Brain microvascular endothelial cell (primary cell): ENCODE measurements around the gene SF3B6.

Experiments used
- DNase-seq: peaks from one replicate; pipeline ENCODE4 v3.0.0-alpha.2; 2020
- H3K27ac ChIP-seq: fragments of 250-450 bp; sonication (Bioruptor Pico); 2 replicates; pipeline ENCODE4 v1.5.1; 2020; ENCODE audit warnings: mild to moderate bottlenecking, moderate library complexity
- H3K27me3 ChIP-seq: fragments of 250-450 bp; sonication (Bioruptor Pico); replicated peaks from 2 replicates; pipeline ENCODE4 v1.5.1; 2020; ENCODE audit warnings: mild to moderate bottlenecking
- H3K36me3 ChIP-seq: fragments of 250-450 bp; sonication (Bioruptor Pico); replicated peaks from 2 replicates; pipeline ENCODE4 v1.5.1; 2020; ENCODE audit warnings: mild to moderate bottlenecking
- H3K4me3 ChIP-seq: 2 replicates; pipeline ENCODE4 v1.5.1; 2011; ENCODE audit warnings: low read depth, mild to moderate bottlenecking, control low read depth, low read length, moderate library complexity
- in situ Hi-C: cut with HindIII; loops from 2 replicates; pipeline ENCODE4 v1.10.0; 2017; ENCODE audit warnings: low sequenced_read_pairs, low pct_ligation_motif_present
- TF ChIP-seq, protein P1 (sequence below): IDR thresholded peaks from 2 replicates; pipeline ENCODE4 v1.5.1; 2011; ENCODE audit warnings: low read depth, mild to moderate bottlenecking, moderate library complexity, low read length, control low read depth, inconsistent platforms; ENCODE audit errors: missing control alignments

The SF3B6 gene

DNA sequence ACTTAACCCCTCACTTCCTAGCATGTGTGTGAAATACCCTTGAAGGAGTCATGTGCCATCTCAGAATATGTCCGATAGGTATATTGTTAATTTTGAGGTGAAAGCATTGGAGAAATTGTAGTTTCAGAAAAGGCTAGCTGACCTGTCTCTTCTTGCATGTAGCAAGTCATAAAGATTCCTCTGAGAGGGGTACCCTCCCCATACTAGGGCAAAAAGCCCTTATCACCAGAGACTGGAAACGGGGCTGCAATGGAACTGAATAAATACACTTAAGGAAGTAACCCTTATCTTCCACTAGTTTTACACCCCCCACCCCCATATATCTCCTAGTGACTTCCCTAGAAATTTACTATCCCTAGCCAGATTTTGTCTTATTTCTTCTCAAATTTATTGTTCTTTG is 1.8 kb upstream of the SF3B6 start:
- Histone ChIP-seq H3K36me3 (peaks cover 16% of the 10 kb centered on the region), H3K27me3 (no peaks in the 10 kb centered on the region), H3K27ac (no peak overlapping the region), H3K4me3 (peak overlapping the region; percentile 94)
- DNase-seq: no peak
- in situ Hi-C loops: no loop called here
- TF ChIP-seq, protein P1, sequence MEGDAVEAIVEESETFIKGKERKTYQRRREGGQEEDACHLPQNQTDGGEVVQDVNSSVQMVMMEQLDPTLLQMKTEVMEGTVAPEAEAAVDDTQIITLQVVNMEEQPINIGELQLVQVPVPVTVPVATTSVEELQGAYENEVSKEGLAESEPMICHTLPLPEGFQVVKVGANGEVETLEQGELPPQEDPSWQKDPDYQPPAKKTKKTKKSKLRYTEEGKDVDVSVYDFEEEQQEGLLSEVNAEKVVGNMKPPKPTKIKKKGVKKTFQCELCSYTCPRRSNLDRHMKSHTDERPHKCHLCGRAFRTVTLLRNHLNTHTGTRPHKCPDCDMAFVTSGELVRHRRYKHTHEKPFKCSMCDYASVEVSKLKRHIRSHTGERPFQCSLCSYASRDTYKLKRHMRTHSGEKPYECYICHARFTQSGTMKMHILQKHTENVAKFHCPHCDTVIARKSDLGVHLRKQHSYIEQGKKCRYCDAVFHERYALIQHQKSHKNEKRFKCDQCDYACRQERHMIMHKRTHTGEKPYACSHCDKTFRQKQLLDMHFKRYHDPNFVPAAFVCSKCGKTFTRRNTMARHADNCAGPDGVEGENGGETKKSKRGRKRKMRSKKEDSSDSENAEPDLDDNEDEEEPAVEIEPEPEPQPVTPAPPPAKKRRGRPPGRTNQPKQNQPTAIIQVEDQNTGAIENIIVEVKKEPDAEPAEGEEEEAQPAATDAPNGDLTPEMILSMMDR: no peak

DNA sequence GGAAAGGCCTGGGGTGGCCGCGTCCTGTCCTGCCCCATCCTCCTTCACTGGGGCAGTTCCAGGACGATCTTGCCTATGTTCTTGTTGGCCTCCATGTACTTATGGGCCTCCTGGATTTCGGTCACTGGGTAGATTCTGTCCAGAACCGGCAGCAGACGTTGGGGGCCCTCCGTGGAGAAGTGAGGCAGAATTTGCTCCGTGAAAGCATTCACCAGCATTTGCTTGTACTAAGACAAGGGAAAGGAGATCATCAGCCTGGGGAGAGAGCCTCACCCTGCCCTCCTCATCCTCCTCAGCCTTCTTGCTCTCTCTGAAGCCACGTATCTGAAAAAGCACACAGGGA is 1.4 kb upstream of the SF3B6 start:
- Histone ChIP-seq H3K27ac (peak overlapping the region; percentile 32), H3K4me3 (peak overlapping the region; percentile 94), H3K36me3 (peaks cover 14% of the 10 kb centered on the region), H3K27me3 (no peaks in the 10 kb centered on the region)
- in situ Hi-C loops: no loop called here
- TF ChIP-seq, protein P1: no peak
- DNase-seq: no peak

DNA sequence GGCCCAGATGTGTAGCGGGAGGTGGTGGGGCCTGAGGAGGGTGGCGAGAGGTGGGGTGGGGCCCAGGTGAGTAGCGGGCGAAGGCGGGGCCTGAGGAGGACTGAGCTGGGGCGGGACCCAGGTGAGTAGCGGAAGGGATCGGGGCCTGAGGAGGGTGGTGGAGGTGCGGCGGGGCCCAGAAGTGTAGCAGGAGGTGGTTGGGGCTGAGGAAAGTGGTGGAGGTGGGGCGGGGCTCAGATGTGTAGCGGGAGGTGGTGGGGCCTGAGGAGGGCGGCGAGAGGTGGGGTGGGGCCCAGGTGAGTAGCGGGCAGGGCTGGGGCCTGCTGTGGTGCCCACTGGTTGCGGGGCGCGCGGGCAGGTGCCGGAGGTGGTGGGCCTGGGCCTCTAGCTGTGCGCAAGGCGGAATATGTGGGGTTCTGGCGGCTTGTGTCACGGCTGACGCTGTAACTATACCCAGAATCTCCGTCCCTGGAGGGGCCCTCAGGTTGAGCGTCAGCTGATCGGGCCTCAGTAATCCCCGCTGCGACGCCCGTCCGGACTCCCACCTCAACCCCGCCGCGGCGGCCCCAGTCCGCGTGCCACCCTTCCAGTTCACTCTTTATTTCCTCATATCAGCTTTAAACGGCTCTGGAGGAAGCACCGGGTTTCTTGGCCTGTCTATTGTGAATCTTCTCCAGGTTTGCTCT is 866 bp upstream of the SF3B6 start:
- peak overlapping the region; percentile 94 for H3K4me3 ChIP-seq
- no peak for DNase-seq
- H3K36me3 ChIP-seq: peaks cover 9% of the 10 kb centered on the region
- no peaks in the 10 kb centered on the region for H3K27me3 ChIP-seq
- peak overlapping the region; percentile 32 for H3K27ac ChIP-seq
- in situ Hi-C loops: no loop called here
- TF ChIP-seq, protein P1: no peak

DNA sequence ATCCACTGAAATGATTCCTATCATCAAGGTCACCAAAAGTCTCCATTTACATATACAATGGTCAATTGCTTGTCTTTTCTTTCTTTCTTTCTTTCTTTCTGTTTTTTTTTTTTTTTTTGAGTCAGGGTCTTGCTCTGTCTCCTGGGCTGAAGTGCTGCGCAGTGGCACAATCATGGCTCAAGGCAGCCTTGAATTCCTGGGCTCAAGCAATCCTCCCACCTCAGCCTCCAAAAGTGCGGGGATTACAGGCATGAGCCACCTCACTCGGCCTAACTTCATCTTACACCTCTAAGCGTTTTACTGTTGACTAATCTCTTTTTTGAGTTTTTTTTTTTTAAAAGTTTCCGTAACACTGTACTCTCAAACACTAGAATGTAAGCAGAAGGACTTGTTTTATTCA is 867 bp downstream of the SF3B6 start:
- H3K4me3 ChIP-seq: peak overlapping the region; percentile 94
- H3K36me3 ChIP-seq: peaks cover 8% of the 10 kb centered on the region
- no peak overlapping the region for H3K27ac ChIP-seq
- in situ Hi-C loops: no loop called here
- TF ChIP-seq, protein P1: no peak
- H3K27me3 ChIP-seq: no peaks in the 10 kb centered on the region
- no peak for DNase-seq

DNA sequence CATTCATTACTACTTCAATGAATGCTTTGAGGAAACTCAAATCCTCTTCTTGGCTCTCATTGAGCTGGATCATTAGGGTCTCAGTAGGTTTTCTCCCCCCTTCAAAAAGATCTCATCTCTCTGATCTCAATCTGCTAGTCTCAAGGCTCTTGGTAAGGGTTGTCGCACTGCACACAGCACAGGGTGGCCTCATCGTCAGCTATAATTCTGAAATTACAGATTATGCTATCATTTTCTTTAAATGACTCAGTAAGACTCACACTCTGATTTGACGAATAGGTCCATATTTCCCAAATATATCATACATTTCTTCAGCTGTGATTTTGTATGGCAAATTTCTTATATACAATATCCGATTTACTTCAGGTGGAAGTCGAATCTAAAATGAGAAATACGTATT is 2.3 kb downstream of the SF3B6 start:
- TF ChIP-seq, protein P1: no peak
- in situ Hi-C loops: loop anchor here (25.0 kb wide), 1 partner anchor 237 kb away; no protein-coding TSS in a partner anchor
- no peak for DNase-seq
- H3K27ac ChIP-seq: no peak overlapping the region
- peaks cover 14% of the 10 kb centered on the region for H3K36me3 ChIP-seq
- H3K4me3 ChIP-seq: no peak overlapping the region
- H3K27me3 ChIP-seq: no peaks in the 10 kb centered on the region

DNA sequence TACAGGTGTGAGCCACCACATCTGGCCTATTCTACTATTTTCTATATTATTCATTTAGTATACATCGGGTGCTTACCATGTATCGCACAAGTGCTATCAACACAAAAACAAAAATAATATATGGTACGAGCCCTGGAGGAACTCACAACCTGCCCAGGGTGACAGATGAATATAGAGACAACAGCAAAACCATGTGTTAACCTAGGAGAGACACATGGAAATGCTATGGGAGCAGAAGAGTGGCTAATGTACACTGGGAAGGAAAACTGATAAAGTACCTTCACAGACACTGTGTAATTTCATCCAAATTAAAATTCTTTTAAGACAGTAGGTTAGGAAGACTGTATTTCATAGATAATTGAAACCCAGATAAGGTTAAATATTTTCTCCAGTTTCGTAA is 3.9 kb downstream of the SF3B6 start:
- in situ Hi-C loops: loop anchor here (25.0 kb wide), 1 partner anchor 235 kb away; no protein-coding TSS in a partner anchor
- no peak for DNase-seq
- Histone ChIP-seq H3K27me3 (no peaks in the 10 kb centered on the region), H3K4me3 (no peak overlapping the region), H3K36me3 (peaks cover 23% of the 10 kb centered on the region), H3K27ac (no peak overlapping the region)
- TF ChIP-seq, protein P1: no peak
